Liver (tissue), 9 donors: ENCODE data around the gene ZMYM4. TPM values are rescaled to one million over a fixed set of nuclear protein-coding genes. Genes with fewer than 3 reads are reported as not detected.

Experiments used
- DNase-seq: peaks from one replicate; pipeline ENCODE4 v3.0.0-alpha.2; 2017; ENCODE audit warnings: low spot score
- H3K27ac ChIP-seq, 2 donors: one replicate each; pipeline ENCODE4 v1.7.0; 2013; ENCODE audit warnings: inconsistent platforms in 2 of 2, low read length in 2 of 2, control low read depth in 1 of 2, low read depth in 1 of 2, mild to moderate bottlenecking in 1 of 2
- H3K27me3 ChIP-seq, 4 donors: one replicate each; pipeline versions ENCODE4 v1.6.1 to v1.7.0; 2013; ENCODE audit warnings: low read length in 3 of 4, inconsistent platforms in 1 of 4, mild to moderate bottlenecking in 1 of 4, moderate library complexity in 1 of 4; ENCODE audit not compliant: control insufficient read depth in 4 of 4, insufficient read depth in 4 of 4
- H3K36me3 ChIP-seq, 4 donors: one replicate each; pipeline versions ENCODE4 v1.6.1 to v1.7.0; 2013; ENCODE audit warnings: low read length in 3 of 4, mild to moderate bottlenecking in 3 of 4, low read depth in 1 of 4, moderate library complexity in 1 of 4; ENCODE audit not compliant: control insufficient read depth in 4 of 4, insufficient read depth in 3 of 4
- H3K4me1 ChIP-seq, 4 donors: one replicate each; pipeline versions ENCODE4 v1.6.1 to v1.7.0; 2013; ENCODE audit warnings: low read length in 3 of 4, mild to moderate bottlenecking in 3 of 4, moderate library complexity in 1 of 4; ENCODE audit not compliant: control insufficient read depth in 4 of 4, insufficient read depth in 4 of 4
- H3K4me3 ChIP-seq, 3 donors: one replicate each; pipeline versions ENCODE4 v1.6.1 to v1.7.0; 2013; ENCODE audit warnings: low read length in 3 of 3, control low read depth in 1 of 3, low read depth in 1 of 3, mild to moderate bottlenecking in 1 of 3
- H3K9ac ChIP-seq, 2 donors: one replicate each; pipeline ENCODE4 v1.7.0; 2013; ENCODE audit warnings: low read length in 2 of 2, mild to moderate bottlenecking in 2 of 2, moderate library complexity in 2 of 2, control low read depth in 1 of 2, low read depth in 1 of 2
- H3K9me3 ChIP-seq, 4 donors: one replicate each; pipeline versions ENCODE4 v1.6.1 to v1.7.0; 2013; ENCODE audit warnings: low read length in 3 of 4; ENCODE audit not compliant: control insufficient read depth in 4 of 4
- ATF3 ChIP-seq: IDR thresholded peaks from 2 replicates; pipeline ENCODE4 v1.6.1; 2016; ENCODE audit warnings: antibody characterized with exemption
- CTCF ChIP-seq: fragments of 150-350 bp; IDR thresholded peaks from 2 replicates; pipeline ENCODE4 v1.5.1; 2017; ENCODE audit warnings: improper control_type of control experiment, low read depth, low read length; ENCODE audit not compliant: missing input control
- GABPA ChIP-seq, 2 donors: IDR thresholded peaks in 1 of 2; conservative IDR thresholded peaks in 1 of 2; 2 replicates each; pipeline ENCODE4 v1.6.1; 2016; ENCODE audit warnings: antibody characterized with exemption in 2 of 2, mild to moderate bottlenecking in 1 of 2, moderate library complexity in 1 of 2
- HNF4A ChIP-seq, 2 donors: conservative IDR thresholded peaks; 2 replicates each; pipeline ENCODE4 v1.6.1; 2016; ENCODE audit warnings: antibody characterized with exemption in 2 of 2, mild to moderate bottlenecking in 2 of 2
- HNF4G ChIP-seq: IDR thresholded peaks from 2 replicates; pipeline ENCODE4 v1.6.1; 2016; ENCODE audit warnings: antibody characterized with exemption
- JUND ChIP-seq, 2 donors: IDR thresholded peaks; 2 replicates each; pipeline ENCODE4 v1.6.1; 2016; ENCODE audit warnings: antibody characterized with exemption in 2 of 2
- RAD21 ChIP-seq, 2 donors: IDR thresholded peaks; 2 replicates each; pipeline ENCODE4 v1.6.1; 2016; ENCODE audit warnings: antibody characterized with exemption in 2 of 2, mild to moderate bottlenecking in 2 of 2
- RXRA ChIP-seq, 2 donors: IDR thresholded peaks; 2 replicates each; pipeline ENCODE4 v1.6.1; 2017 to 2018; ENCODE audit warnings: antibody characterized with exemption in 2 of 2, mild to moderate bottlenecking in 1 of 2
- SP1 ChIP-seq: IDR thresholded peaks from 2 replicates; pipeline ENCODE4 v1.6.1; 2018; ENCODE audit warnings: antibody characterized with exemption, mild to moderate bottlenecking
- YY1 ChIP-seq: IDR thresholded peaks from 2 replicates; pipeline ENCODE4 v1.6.1; 2016; ENCODE audit warnings: antibody characterized with exemption, mild to moderate bottlenecking
- ZBTB33 ChIP-seq: IDR thresholded peaks from 2 replicates; pipeline ENCODE4 v1.6.1; 2016; ENCODE audit warnings: antibody characterized with exemption
- WGBS: extraction: QIAGEN DNeasy Blood & Tissue Kit; methylation state at CpG from one replicate; pipeline ENCODE4 v1.1.7; 2013; 5-methylcytosine and 5-hydroxymethylcytosine counted together
- polyA plus RNA-seq, 2 donors: library from polyadenylated mRNA; stranded (reverse) in 1 of 2; unstranded in 1 of 2; fragments of 200-250 nt in 1 of 2; fragments of >200 nt in 1 of 2; fragmentation: Nextera tagmentation in 1 of 2; extraction: Ambion mirVana in 1 of 2; gene quantifications; one replicate each; pipeline versions ENCODE4 v1.2.1 to v1.2.3, GENCODE V29; 2013 to 2015
- total RNA-seq, 2 donors: library from RNA; depleted of rRNA; stranded (reverse); fragments of >200 nt; gene quantifications; one replicate each; pipeline ENCODE4 v1.2.3, GENCODE V29; 2014
- TF ChIP-seq, protein P1 (sequence below): IDR thresholded peaks from 2 replicates; pipeline ENCODE4 v1.6.1; 2016; ENCODE audit warnings: antibody characterized with exemption, mild to moderate bottlenecking
- TF ChIP-seq, protein P2 (sequence below): IDR thresholded peaks from 2 replicates; pipeline ENCODE4 v1.6.1; 2016; ENCODE audit warnings: antibody characterized with exemption
- donor health status: healthy.
- donor health status: healthy.
- donor health status: healthy.
- donor health status: healthy.
- donor health status: healthy.

Gene ZMYM4
- total and polyA plus RNA-seq, 4 donors, result 5.3 to 16.8 (median 10.5) TPM

- TF ChIP-seq RXRA (IDR thresholded peaks at IDR 0.05) (no peak), JUND (IDR thresholded peaks at IDR 0.05) (no peak)
- Histone ChIP-seq H3K4me1 (no peaks in the 10 kb centered on the region), H3K27me3 (no peaks in the 10 kb centered on the region), H3K36me3 (peaks cover 0 to 5% (median 3%) of the 10 kb centered on the region in 4 donors), H3K27ac (no peak overlapping the region), H3K9ac (no peak overlapping the region), H3K4me3 (no peak overlapping the region), H3K9me3 (peaks cover 0 to 2% (median under 1%) of the 10 kb centered on the region in 4 donors)
- 98% methylated on average over 1 of the region's 1 CpG for WGBS
- no peak for DNase-seq
These were observed 11.5 kb downstream of the ZMYM4 start for GRCh38 chr1:35280006-35280405.

DNA sequence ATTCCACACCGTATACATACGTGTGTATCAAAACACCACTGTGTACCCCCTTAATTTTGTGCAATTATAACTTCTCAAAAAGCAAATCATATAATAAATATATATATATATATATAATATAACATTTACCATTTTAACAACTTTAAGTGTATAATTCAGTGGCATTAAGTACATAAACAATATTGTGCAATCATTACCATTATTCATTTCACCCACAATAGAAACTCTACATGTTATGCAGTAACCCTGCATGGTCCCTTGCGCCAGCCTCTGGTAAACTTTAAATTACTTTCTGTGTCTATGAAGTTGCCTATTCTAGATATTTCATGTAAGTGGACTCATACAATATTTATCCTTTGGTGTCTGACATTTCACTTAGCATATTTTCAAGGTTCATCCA lies 13.1 kb downstream of the ZMYM4 start:
- Histone ChIP-seq H3K4me1 (no peaks in the 10 kb centered on the region), H3K36me3 (peaks cover 0 to 5% (median 3%) of the 10 kb centered on the region in 4 donors), H3K27me3 (no peaks in the 10 kb centered on the region), H3K9ac (no peak overlapping the region), H3K4me3 (no peak overlapping the region), H3K9me3 (peaks cover 0 to 2% (median under 1%) of the 10 kb centered on the region in 4 donors), H3K27ac (no peak overlapping the region)
- DNase-seq, result no peak
- TF ChIP-seq, protein P1, sequence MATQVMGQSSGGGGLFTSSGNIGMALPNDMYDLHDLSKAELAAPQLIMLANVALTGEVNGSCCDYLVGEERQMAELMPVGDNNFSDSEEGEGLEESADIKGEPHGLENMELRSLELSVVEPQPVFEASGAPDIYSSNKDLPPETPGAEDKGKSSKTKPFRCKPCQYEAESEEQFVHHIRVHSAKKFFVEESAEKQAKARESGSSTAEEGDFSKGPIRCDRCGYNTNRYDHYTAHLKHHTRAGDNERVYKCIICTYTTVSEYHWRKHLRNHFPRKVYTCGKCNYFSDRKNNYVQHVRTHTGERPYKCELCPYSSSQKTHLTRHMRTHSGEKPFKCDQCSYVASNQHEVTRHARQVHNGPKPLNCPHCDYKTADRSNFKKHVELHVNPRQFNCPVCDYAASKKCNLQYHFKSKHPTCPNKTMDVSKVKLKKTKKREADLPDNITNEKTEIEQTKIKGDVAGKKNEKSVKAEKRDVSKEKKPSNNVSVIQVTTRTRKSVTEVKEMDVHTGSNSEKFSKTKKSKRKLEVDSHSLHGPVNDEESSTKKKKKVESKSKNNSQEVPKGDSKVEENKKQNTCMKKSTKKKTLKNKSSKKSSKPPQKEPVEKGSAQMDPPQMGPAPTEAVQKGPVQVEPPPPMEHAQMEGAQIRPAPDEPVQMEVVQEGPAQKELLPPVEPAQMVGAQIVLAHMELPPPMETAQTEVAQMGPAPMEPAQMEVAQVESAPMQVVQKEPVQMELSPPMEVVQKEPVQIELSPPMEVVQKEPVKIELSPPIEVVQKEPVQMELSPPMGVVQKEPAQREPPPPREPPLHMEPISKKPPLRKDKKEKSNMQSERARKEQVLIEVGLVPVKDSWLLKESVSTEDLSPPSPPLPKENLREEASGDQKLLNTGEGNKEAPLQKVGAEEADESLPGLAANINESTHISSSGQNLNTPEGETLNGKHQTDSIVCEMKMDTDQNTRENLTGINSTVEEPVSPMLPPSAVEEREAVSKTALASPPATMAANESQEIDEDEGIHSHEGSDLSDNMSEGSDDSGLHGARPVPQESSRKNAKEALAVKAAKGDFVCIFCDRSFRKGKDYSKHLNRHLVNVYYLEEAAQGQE, result no peak
- no peak for TF ChIP-seq RAD21 (IDR thresholded peaks at IDR 0.05)
- TF ChIP-seq HNF4A (conservative IDR thresholded peaks at IDR 0.05), result no peak
- WGBS, result 98% methylated on average over 3 of the region's 3 CpGs

DNA sequence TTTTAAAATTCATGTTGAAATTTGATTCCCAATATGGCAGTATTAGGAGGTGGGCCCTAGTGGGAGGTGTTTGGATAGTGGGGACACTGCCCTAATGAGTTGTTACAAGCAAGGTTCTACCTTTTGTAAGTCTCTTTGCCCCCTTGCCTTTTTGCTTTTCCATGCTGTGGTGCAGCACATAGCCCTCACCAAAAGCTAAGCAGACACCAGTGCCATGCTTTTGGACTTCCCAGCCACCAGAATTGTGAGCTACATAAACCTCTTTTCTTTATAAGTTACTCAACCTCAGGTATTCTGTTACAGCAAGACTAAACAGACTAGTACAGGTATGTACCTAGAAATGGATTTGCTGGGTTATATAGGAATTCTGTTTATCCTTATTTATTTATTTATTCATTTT lies 13.7 kb downstream of the ZMYM4 start:
- no peaks in the 10 kb centered on the region for H3K4me1 ChIP-seq
- H3K27me3 ChIP-seq, result no peaks in the 10 kb centered on the region
- H3K4me3 ChIP-seq, result no peak overlapping the region
- no peak for DNase-seq
- no peak overlapping the region for H3K9ac ChIP-seq
- H3K27ac ChIP-seq, result no peak overlapping the region
- no peak for TF ChIP-seq ZBTB33
- no peak for TF ChIP-seq CTCF
- no peak for TF ChIP-seq SP1
- TF ChIP-seq HNF4A (conservative IDR thresholded peaks at IDR 0.05), result no peak
- TF ChIP-seq RXRA (IDR thresholded peaks at IDR 0.05), result no peak
- TF ChIP-seq ATF3, result no peak
- TF ChIP-seq GABPA (IDR thresholded peaks at IDR 0.05 in 1 of 2, conservative IDR thresholded peaks at IDR 0.05 in 1 of 2), result no peak
- TF ChIP-seq JUND (IDR thresholded peaks at IDR 0.05), result no peak
- TF ChIP-seq HNF4G, result no peak
- TF ChIP-seq, protein P2, sequence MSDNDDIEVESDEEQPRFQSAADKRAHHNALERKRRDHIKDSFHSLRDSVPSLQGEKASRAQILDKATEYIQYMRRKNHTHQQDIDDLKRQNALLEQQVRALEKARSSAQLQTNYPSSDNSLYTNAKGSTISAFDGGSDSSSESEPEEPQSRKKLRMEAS, result no peak
- TF ChIP-seq YY1, result no peak
- H3K36me3 ChIP-seq, result peaks cover 0 to 5% (median 3%) of the 10 kb centered on the region in 4 donors
- H3K9me3 ChIP-seq, result peaks cover 0 to 2% (median under 1%) of the 10 kb centered on the region in 4 donors
